Measurements from ENCODE around the gene USH1G.

DNA sequence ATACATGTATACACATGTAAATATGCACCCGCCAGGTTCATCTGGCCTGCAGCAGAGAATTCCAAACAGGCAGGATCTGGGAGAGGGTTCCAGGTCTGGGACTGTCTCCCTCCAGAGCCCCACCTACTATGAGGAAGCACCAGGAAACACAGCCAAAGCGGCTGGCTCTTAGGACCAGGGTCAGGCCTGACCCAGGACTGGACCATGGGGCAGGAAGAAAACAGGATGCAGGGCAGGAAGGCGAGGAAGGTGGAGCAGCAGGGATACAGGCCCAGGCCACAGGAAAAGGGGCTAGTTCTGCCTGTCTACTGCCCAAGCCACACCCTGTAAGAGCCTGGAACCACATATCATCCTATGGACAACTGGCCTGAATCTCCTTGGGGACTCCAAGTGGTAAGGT, 47.3 kb upstream of the USH1G start:
- no peak for TF ChIP-seq CTCF (IDR thresholded peaks at IDR 0.05)
- peak in 1 of 2 donors; percentile 12 for TF ChIP-seq POLR2A (IDR thresholded peaks at IDR 0.05)

All from adrenal gland (tissue), 5 donors.